ENCODE measurements around the gene JAKMIP2. TPM values are rescaled to one million over a fixed set of nuclear protein-coding genes. Genes with fewer than 3 reads are reported as not detected.

The JAKMIP2 gene
- total RNA-seq, 1 experiment from 2014 or later: not detected

DNA sequence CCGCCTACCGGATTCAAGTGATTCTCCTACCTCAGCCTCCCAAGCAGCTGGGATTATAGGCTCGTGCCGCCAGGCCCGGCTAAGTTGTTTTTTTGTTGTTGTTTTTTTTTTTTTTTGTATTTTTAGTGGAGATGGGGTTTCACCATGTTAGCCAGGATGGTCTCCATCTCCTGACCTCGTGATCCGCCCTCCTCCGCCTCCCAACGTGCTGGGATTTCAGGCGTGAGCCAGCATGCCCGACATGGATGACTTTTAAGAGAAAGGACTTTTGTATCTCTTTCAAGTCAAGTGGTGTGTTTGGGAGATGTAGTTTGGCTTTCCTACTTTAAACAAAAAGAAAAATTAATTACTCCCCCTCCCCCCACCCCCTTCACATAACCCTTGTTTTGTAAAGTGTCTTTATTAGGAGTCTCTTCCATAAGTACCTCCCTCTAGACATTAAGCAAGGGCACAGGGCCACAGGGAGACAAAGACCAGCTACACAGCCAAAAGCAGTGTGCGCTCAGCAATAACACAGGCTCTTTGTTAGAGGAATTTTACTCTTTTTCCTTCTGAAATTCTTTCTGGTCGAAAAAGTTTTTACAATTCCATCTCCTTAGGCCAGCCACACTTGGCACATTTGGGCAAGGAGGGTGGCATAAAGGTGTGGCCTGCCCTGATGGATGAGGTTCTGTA is 31.2 kb downstream of the JAKMIP2 start:
- H3K9me2 ChIP-seq (ENCODE audit: insufficient read depth): no peaks in the 10 kb centered on the region
- H3K27me3 ChIP-seq (ENCODE audit: insufficient read depth, low read length): 0 out of 2 replicates have a peak, but pooled peaks cover 5% of the 10 kb centered on the region
- RAD21 ChIA-PET (ENCODE audit: low non-redundant PET in 1 of 2, low total read pairs in 2 of 2, uncharacterized antibody in 2 of 2, unreplicated experiment in 2 of 2): no interaction called here
- no peak overlapping the region for H3K27ac ChIP-seq (ENCODE audit: low read depth, low read length)
- H2AFZ ChIP-seq (ENCODE audit: low read depth, low read length, poor library complexity, severe bottlenecking): no peak overlapping the region
- H4K20me1 ChIP-seq (ENCODE audit: insufficient read depth): no peaks in the 10 kb centered on the region
- H3K4me3 ChIP-seq (replicated peaks in 1 of 2; ENCODE audit: low read depth in 1 of 2, low read length in 2 of 2): no peak overlapping the region
- no peaks in the 10 kb centered on the region for H3K79me2 ChIP-seq (ENCODE audit: insufficient read depth, low read length)
- CTCF ChIA-PET: no interaction called here
- POLR2A ChIA-PET: no interaction called here
- H3K36me3 ChIP-seq (ENCODE audit: control insufficient read depth in 1 of 2, insufficient read depth in 2 of 2, low read length in 2 of 2): no peaks in the 10 kb centered on the region
- H3K9me3 ChIP-seq (ENCODE audit: control insufficient read depth in 1 of 2, insufficient read depth in 1 of 2, low read depth in 1 of 2, low read length in 2 of 2): no peaks in the 10 kb centered on the region
- no peak for DNase-seq (ENCODE audit: low read depth, low spot score)
- no peak overlapping the region for H3K4me2 ChIP-seq (ENCODE audit: low read length)
- TF ChIP-seq SIN3A (IDR thresholded peaks at IDR 0.05; ENCODE audit: low read depth): no peak
- no peak for TF ChIP-seq ELF1 (IDR thresholded peaks at IDR 0.05; ENCODE audit: borderline replicate concordance, low read depth)
- TF ChIP-seq TCF7L2 (IDR thresholded peaks at IDR 0.05; ENCODE audit: borderline replicate concordance, extremely low read depth, insufficient read depth, insufficient read length): no peak
- TF ChIP-seq, protein P1, sequence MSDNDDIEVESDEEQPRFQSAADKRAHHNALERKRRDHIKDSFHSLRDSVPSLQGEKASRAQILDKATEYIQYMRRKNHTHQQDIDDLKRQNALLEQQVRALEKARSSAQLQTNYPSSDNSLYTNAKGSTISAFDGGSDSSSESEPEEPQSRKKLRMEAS (IDR thresholded peaks at IDR 0.05): no peak
- no peak for TF ChIP-seq ZFX (IDR thresholded peaks at IDR 0.05)
- TF ChIP-seq RAD21 (IDR thresholded peaks at IDR 0.05; ENCODE audit: low read depth): no peak
- TF ChIP-seq POLR2AphosphoS5 (IDR thresholded peaks at IDR 0.05; ENCODE audit: low read depth, low read length): no peak
- H3K4me1 ChIP-seq (ENCODE audit: control insufficient read depth in 1 of 2, insufficient read depth in 2 of 2, low read length in 2 of 2): no peaks in the 10 kb centered on the region
- no peak overlapping the region for H3K9ac ChIP-seq (ENCODE audit: low read length)
- no peak for ATAC-seq
- BruUV-seq (replicated peaks): no TSS peak
- intact Hi-C loops (cut with micrococcal nuclease): no loop called here

DNA sequence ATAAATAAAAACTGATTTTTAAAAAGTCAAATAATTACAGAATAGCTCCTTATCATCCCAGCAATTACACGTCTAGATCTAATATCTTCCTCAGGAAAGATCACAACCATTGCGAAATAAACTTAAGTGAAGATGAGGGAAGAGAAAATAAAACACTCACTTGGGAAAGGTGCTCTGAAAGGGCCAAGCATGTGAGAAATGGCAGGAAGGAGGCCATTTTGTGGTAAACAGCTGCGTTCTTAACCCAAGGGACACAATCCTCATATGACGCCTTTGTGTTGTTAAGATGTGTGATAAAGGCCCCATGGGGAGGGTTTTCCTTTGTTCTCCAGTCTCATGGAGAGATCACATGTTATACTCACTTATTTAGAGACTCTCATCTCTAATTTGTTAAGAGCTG is 32.5 kb downstream of the JAKMIP2 start:
- Histone ChIP-seq H4K20me1 (ENCODE audit: insufficient read depth) (no peaks in the 10 kb centered on the region), H3K79me2 (ENCODE audit: insufficient read depth, low read length) (no peaks in the 10 kb centered on the region), H3K27ac (ENCODE audit: low read depth, low read length) (no peak overlapping the region), H3K9me3 (ENCODE audit: control insufficient read depth in 1 of 2, insufficient read depth in 1 of 2, low read depth in 1 of 2, low read length in 2 of 2) (no peaks in the 10 kb centered on the region), H3K27me3 (ENCODE audit: insufficient read depth, low read length) (peaks cover 9% of the 10 kb centered on the region; the same call in 1 of the 2 replicates), H3K36me3 (ENCODE audit: control insufficient read depth in 1 of 2, insufficient read depth in 2 of 2, low read length in 2 of 2) (no peaks in the 10 kb centered on the region), H3K9me2 (ENCODE audit: insufficient read depth) (no peaks in the 10 kb centered on the region), H3K9ac (ENCODE audit: low read length) (no peak overlapping the region), H3K4me3 (replicated peaks in 1 of 2; ENCODE audit: low read depth in 1 of 2, low read length in 2 of 2) (no peak overlapping the region), H3K4me1 (ENCODE audit: control insufficient read depth in 1 of 2, insufficient read depth in 2 of 2, low read length in 2 of 2) (no peaks in the 10 kb centered on the region), H3K4me2 (ENCODE audit: low read length) (no peak overlapping the region), H2AFZ (ENCODE audit: low read depth, low read length, poor library complexity, severe bottlenecking) (no peak overlapping the region)
- ChIA-PET RAD21 (ENCODE audit: low non-redundant PET in 1 of 2, low total read pairs in 2 of 2, uncharacterized antibody in 2 of 2, unreplicated experiment in 2 of 2) (no interaction called here), POLR2A (no interaction called here), CTCF (no interaction called here)
- BruUV-seq (replicated peaks): no TSS peak
- DNase-seq (ENCODE audit: low read depth, low spot score): no peak
- TF ChIP-seq JUND (IDR thresholded peaks at IDR 0.05) (no peak), CBX3 (IDR thresholded peaks at IDR 0.05; ENCODE audit: low read depth) (no peak), CEBPB (IDR thresholded peaks at IDR 0.05; ENCODE audit: low read depth) (no peak), YY1 (IDR thresholded peaks at IDR 0.05; ENCODE audit: extremely low read depth, insufficient replicate concordance, low read depth, low read length) (no peak)
- TF ChIP-seq, protein P2, sequence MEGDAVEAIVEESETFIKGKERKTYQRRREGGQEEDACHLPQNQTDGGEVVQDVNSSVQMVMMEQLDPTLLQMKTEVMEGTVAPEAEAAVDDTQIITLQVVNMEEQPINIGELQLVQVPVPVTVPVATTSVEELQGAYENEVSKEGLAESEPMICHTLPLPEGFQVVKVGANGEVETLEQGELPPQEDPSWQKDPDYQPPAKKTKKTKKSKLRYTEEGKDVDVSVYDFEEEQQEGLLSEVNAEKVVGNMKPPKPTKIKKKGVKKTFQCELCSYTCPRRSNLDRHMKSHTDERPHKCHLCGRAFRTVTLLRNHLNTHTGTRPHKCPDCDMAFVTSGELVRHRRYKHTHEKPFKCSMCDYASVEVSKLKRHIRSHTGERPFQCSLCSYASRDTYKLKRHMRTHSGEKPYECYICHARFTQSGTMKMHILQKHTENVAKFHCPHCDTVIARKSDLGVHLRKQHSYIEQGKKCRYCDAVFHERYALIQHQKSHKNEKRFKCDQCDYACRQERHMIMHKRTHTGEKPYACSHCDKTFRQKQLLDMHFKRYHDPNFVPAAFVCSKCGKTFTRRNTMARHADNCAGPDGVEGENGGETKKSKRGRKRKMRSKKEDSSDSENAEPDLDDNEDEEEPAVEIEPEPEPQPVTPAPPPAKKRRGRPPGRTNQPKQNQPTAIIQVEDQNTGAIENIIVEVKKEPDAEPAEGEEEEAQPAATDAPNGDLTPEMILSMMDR (IDR thresholded peaks at IDR 0.05 in 2 of 3, conservative IDR thresholded peaks at IDR 0.05 in 1 of 3; ENCODE audit: borderline replicate concordance in 1 of 3, insufficient read depth in 1 of 3, low read depth in 2 of 3, low read length in 2 of 3): no peak
- TF ChIP-seq, protein P3, sequence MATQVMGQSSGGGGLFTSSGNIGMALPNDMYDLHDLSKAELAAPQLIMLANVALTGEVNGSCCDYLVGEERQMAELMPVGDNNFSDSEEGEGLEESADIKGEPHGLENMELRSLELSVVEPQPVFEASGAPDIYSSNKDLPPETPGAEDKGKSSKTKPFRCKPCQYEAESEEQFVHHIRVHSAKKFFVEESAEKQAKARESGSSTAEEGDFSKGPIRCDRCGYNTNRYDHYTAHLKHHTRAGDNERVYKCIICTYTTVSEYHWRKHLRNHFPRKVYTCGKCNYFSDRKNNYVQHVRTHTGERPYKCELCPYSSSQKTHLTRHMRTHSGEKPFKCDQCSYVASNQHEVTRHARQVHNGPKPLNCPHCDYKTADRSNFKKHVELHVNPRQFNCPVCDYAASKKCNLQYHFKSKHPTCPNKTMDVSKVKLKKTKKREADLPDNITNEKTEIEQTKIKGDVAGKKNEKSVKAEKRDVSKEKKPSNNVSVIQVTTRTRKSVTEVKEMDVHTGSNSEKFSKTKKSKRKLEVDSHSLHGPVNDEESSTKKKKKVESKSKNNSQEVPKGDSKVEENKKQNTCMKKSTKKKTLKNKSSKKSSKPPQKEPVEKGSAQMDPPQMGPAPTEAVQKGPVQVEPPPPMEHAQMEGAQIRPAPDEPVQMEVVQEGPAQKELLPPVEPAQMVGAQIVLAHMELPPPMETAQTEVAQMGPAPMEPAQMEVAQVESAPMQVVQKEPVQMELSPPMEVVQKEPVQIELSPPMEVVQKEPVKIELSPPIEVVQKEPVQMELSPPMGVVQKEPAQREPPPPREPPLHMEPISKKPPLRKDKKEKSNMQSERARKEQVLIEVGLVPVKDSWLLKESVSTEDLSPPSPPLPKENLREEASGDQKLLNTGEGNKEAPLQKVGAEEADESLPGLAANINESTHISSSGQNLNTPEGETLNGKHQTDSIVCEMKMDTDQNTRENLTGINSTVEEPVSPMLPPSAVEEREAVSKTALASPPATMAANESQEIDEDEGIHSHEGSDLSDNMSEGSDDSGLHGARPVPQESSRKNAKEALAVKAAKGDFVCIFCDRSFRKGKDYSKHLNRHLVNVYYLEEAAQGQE (IDR thresholded peaks at IDR 0.05; ENCODE audit: low read depth): no peak
- no peak for ATAC-seq
- intact Hi-C loops (cut with micrococcal nuclease): no loop called here

Data from HCT116 (cell line).